Uterus (tissue), 4 donors: ENCODE results near the gene CHTOP. TPM values are rescaled to one million over a fixed set of nuclear protein-coding genes. Genes with fewer than 3 reads are reported as not detected.
A peak's percentile ranks its signal among the peaks of the same experiment; 100 is the strongest.
"Not testable (repeated sequence)": the region's sequence is repeated elsewhere in the genome, so short reads cannot be mapped to it uniquely, and the experiment has no call there.

Experiments
- DNase-seq, 2 donors: peaks; one replicate each; pipeline ENCODE4 v3.0.0-alpha.2; 2019 to 2020
- H3K27ac ChIP-seq, 2 donors: fragments of 200-600 bp; sonication (generic); 1 replicate in 1 of 2; 2 replicates in 1 of 2; pipeline ENCODE4 v1.5.1; 2016 to 2018
- H3K27me3 ChIP-seq, 2 donors: fragments of 200-600 bp; sonication (generic); one replicate each; pipeline ENCODE4 v1.5.1; 2018 to 2019; ENCODE audit warnings: control low read depth in 1 of 2
- H3K36me3 ChIP-seq, 2 donors: fragments of 200-600 bp; sonication (generic); one replicate each; pipeline ENCODE4 v1.5.1; 2019; ENCODE audit warnings: control low read depth in 1 of 2
- H3K4me1 ChIP-seq, 2 donors: fragments of 200-600 bp; sonication (generic); one replicate each; pipeline ENCODE4 v1.5.1; 2018 to 2019; ENCODE audit warnings: control low read depth in 1 of 2
- H3K4me3 ChIP-seq, 2 donors: fragments of 200-600 bp; sonication (generic); 1 replicate in 1 of 2; 2 replicates in 1 of 2; pipeline ENCODE4 v1.5.1; 2018 to 2019; ENCODE audit warnings: mild to moderate bottlenecking in 1 of 2
- H3K9me3 ChIP-seq, 2 donors: fragments of 200-600 bp; sonication (generic); one replicate each; pipeline ENCODE4 v1.5.1; 2019; ENCODE audit warnings: control low read depth in 1 of 2
- CTCF ChIP-seq, 4 experiments: fragments of 200-600 bp in 2 of 4; fragments of 450-650 bp in 2 of 4; sonication (generic) in 2 of 4; IDR thresholded peaks; one replicate each; pipeline ENCODE4 v1.5.1; 2016 to 2019; ENCODE audit warnings: antibody characterized with exemption in 4 of 4, mild to moderate bottlenecking in 2 of 4, moderate library complexity in 1 of 4
- POLR2A ChIP-seq, 2 donors: fragments of 450-650 bp; IDR thresholded peaks; one replicate each; pipeline ENCODE4 v1.6.1; 2016; ENCODE audit warnings: antibody characterized with exemption in 2 of 2, mild to moderate bottlenecking in 1 of 2, moderate library complexity in 1 of 2
- intact Hi-C: fragments of 100-400 bp; cut with DNase I; formaldehyde crosslinking; loops from one replicate; pipeline ENCODE4 v1.15.1; 2023; ENCODE audit warnings: low total_unique reads
- total RNA-seq, 4 donors: library from RNA; depleted of rRNA in 3 of 4; stranded (reverse); fragments of >200 nt in 3 of 4; gene quantifications; one replicate each; pipeline versions ENCODE4 v1.1.0 to v1.2.4, GENCODE V29; 2014 to 2023
- donor health status: DM: yes; HTN: yes; CAD: no.

Gene CHTOP
- total RNA-seq = 10 to 100 TPM; 43.8 to 91.0 (median 70.8) TPM

GRCh38 chr1:153633754-153634665, at the start of gene CHTOP:
Gene CHTOP, plus strand, starts transcription at chr1:153634066. Its CDS starts 2,523 bp downstream, at chr1:153636589.
- DNase-seq = peak; percentile 99
- H3K27me3 ChIP-seq = no peaks in the 10 kb centered on the region
- H3K4me3 ChIP-seq = peak within 1 kb of the TSS; percentile 88 to 100
- H3K4me1 ChIP-seq = peaks cover 0 to 3% of the 10 kb centered on the region in 2 donors
- H3K36me3 ChIP-seq = no peaks in the 10 kb centered on the region
- H3K9me3 ChIP-seq = no peaks in the 10 kb centered on the region
- TF ChIP-seq POLR2A (IDR thresholded peaks at IDR 0.05) = peak; percentile 84 to 99
- TF ChIP-seq CTCF (IDR thresholded peaks at IDR 0.05) = peak in 1 of 4 experiments; percentile 5
- intact Hi-C loops = no loop called here
- peak within 1 kb of the TSS; percentile 99 to 100 for H3K27ac ChIP-seq

- H3K27me3 ChIP-seq = no peaks in the 10 kb centered on the region
- intact Hi-C loops = no loop called here
- TF ChIP-seq POLR2A (IDR thresholded peaks at IDR 0.05) (no peak), CTCF (IDR thresholded peaks at IDR 0.05) (no peak)
- H3K27ac ChIP-seq = no peak overlapping the region
- H3K9me3 ChIP-seq = no peaks in the 10 kb centered on the region
- DNase-seq = no peak
- no peak overlapping the region for H3K4me3 ChIP-seq
- H3K36me3 ChIP-seq = no peaks in the 10 kb centered on the region
- H3K4me1 ChIP-seq = no peaks in the 10 kb centered on the region
Observed at GRCh38 chr1:153585006-153585405, 48.9 kb upstream of the CHTOP start.

- Histone ChIP-seq H3K27ac (no peak overlapping the region), H3K4me1 (no peaks in the 10 kb centered on the region), H3K36me3 (no peaks in the 10 kb centered on the region), H3K4me3 (no peak overlapping the region), H3K27me3 (no peaks in the 10 kb centered on the region), H3K9me3 (no peaks in the 10 kb centered on the region)
- no peak for TF ChIP-seq POLR2A (IDR thresholded peaks at IDR 0.05)
- no peak for TF ChIP-seq CTCF (IDR thresholded peaks at IDR 0.05)
- DNase-seq = no peak
- intact Hi-C loops = no loop called here
Observed at GRCh38 chr1:153586347-153586746, 47.5 kb upstream of the CHTOP start.

- Histone ChIP-seq H3K4me3 (no peak overlapping the region), H3K4me1 (no peaks in the 10 kb centered on the region), H3K9me3 (no peaks in the 10 kb centered on the region), H3K27ac (no peak overlapping the region), H3K27me3 (no peaks in the 10 kb centered on the region), H3K36me3 (no peaks in the 10 kb centered on the region)
- TF ChIP-seq CTCF (IDR thresholded peaks at IDR 0.05) (no peak), POLR2A (IDR thresholded peaks at IDR 0.05) (no peak)
- intact Hi-C loops = no loop called here
- no peak for DNase-seq
Observed at GRCh38 chr1:153587314-153587713, 46.6 kb upstream of the CHTOP start.

- H3K9me3 ChIP-seq, H3K36me3 ChIP-seq, H3K27ac ChIP-seq, intact Hi-C loops, H3K27me3 ChIP-seq, H3K4me3 ChIP-seq, DNase-seq, H3K4me1 ChIP-seq: not testable (repeated sequence)
Observed at GRCh38 chr1:153588033-153588432, 45.8 kb upstream of the CHTOP start.
